ENCODE measurements around the gene ATP5F1D. TPM values are rescaled to one million over a fixed set of nuclear protein-coding genes. Genes with fewer than 3 reads are reported as not detected.
"Not testable (repeated sequence)": the region's sequence is repeated elsewhere in the genome, so short reads cannot be mapped to it uniquely, and the experiment has no call there.

The ATP5F1D gene
- total RNA-seq, 1 donor from 2014 or later = 282 TPM

- DNase-seq (ENCODE audit: low spot score) = peak; percentile 94
- peak; percentile 14 for ATAC-seq
These were observed 4.1 kb downstream of the ATP5F1D start for GRCh38 chr19:1245494-1246264.

- ATAC-seq = not testable (repeated sequence)
- peak; percentile 61 for DNase-seq (ENCODE audit: low spot score)
These were observed 4.9 kb downstream of the ATP5F1D start for GRCh38 chr19:1246265-1247087.

- ATAC-seq (peak; percentile 5), DNase-seq (ENCODE audit: low spot score) (no peak)
These were observed 6.2 kb downstream of the ATP5F1D start for GRCh38 chr19:1247748-1248138.

GRCh38 chr19:1248139-1248785 is 6.7 kb downstream of the ATP5F1D start, which contains the start of gene MIDN:
Gene MIDN, plus strand, starts transcription at chr19:1248583. Its CDS starts 1,714 bp downstream, at chr19:1250297.
- DNase-seq (ENCODE audit: low spot score) = peak; percentile 92
- peak; percentile 33 for ATAC-seq

- peak; percentile 91 for DNase-seq (ENCODE audit: low spot score)
- peak; percentile 17 for ATAC-seq
These were observed 7.3 kb downstream of the ATP5F1D start for GRCh38 chr19:1248786-1249297.

- peak; percentile 95 for DNase-seq (ENCODE audit: low spot score)
- ATAC-seq = peak; percentile 31
These were observed 7.9 kb downstream of the ATP5F1D start for GRCh38 chr19:1249298-1249989.

GRCh38 chr19:1249990-1250436 is 8.5 kb downstream of the ATP5F1D start:
- no peak for DNase-seq (ENCODE audit: low spot score)
- no peak for ATAC-seq

- ATAC-seq = no peak
- DNase-seq (ENCODE audit: low spot score) = peak; percentile 61
These were observed 9.1 kb downstream of the ATP5F1D start for GRCh38 chr19:1250437-1251260.

GRCh38 chr19:1251330-1252220 is 10.0 kb downstream of the ATP5F1D start:
- DNase-seq (ENCODE audit: low spot score) (peak; percentile 75), ATAC-seq (no peak)

- DNase-seq (ENCODE audit: low spot score) (peak; percentile 83), ATAC-seq (peak; percentile 5)
These were observed 10.8 kb downstream of the ATP5F1D start for GRCh38 chr19:1252221-1252820.

- ATAC-seq = peak; percentile 8
- peak; percentile 82 for DNase-seq (ENCODE audit: low spot score)
These were observed 11.4 kb downstream of the ATP5F1D start for GRCh38 chr19:1252821-1253513.

- DNase-seq (ENCODE audit: low spot score) (peak; percentile 57), ATAC-seq (no peak)
These were observed 12.0 kb downstream of the ATP5F1D start for GRCh38 chr19:1253514-1254080.

- DNase-seq (ENCODE audit: low spot score) = peak; percentile 58
These were observed 12.6 kb downstream of the ATP5F1D start for GRCh38 chr19:1254081-1254527.

GRCh38 chr19:1254530-1255185 is 13.1 kb downstream of the ATP5F1D start:
- peak; percentile 76 for DNase-seq (ENCODE audit: low spot score)
- ATAC-seq = peak; percentile 24

More at GRCh38 chr19:1254081-1254527, 12.6 kb downstream of the ATP5F1D start:
- no peak for ATAC-seq

GRCh38 chr19:1255186-1256161 is 13.9 kb downstream of the ATP5F1D start:
- DNase-seq (ENCODE audit: low spot score) (no peak), ATAC-seq (no peak)

Data from left lobe of liver (tissue), 2 donors.